HG03135 (cell line): ENCODE measurements around the gene GAP43.

Experiments used
- ATAC-seq: cut with Tn5 transposase; IDR thresholded peaks from one replicate; pipeline ENCODE4 v1.9.1; 2021; ENCODE audit warnings: mild to moderate bottlenecking, moderate library complexity; ENCODE audit not compliant: unreplicated experiment

Gene GAP43

DNA sequence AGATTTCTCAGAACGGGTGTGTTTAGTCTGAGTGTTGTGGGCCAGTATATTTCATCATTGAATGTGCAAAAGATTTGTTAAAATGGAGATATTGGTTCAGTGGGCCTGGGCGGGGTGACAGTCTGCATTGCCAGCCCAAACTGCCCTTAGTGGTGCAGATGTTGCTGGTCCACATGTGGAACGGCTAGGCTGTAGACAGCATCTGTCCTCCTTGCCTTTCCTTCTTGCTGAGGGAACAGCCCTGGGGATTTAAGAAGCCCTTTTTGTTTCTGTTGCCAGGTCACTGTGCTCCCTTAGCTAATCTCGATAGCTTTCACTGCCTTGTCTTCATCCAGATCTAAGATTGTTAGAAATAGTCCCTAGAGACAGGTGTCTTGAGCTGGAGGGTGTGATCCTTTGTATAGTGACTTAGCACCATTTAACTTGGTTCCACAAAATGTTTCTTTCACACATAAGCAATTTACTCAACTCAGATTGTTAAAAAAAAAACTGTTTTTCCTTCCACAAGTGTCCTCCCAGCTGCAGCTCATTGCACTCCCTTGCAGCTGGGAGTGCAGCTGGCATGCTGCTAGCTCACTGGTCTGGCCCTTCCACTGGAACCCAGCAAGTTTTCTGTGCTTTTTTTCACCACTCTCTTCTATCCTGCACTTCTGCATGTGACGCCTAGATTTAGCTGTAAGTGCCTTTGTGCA, 37.5 kb downstream of the GAP43 start:
- ATAC-seq: no peak

DNA sequence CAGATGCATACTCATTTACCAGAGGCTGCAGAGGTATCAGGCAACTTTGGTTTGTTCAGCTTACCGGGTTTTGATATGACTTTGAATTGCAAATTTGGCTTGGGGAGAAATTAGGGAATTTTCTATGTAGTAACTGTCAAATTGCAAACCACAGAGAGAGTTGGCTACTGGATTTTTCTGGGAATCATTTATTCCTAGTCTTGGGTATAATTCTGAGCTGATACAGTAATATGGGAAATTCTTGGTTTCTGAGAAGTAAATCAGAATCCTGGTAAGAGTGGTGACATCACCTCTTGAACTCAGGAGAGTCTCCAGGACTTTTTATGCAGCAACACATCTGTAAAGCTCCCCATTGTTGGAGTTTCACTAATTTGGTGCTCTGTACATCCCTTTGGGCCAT, 39.0 kb downstream of the GAP43 start:
- no peak for ATAC-seq

DNA sequence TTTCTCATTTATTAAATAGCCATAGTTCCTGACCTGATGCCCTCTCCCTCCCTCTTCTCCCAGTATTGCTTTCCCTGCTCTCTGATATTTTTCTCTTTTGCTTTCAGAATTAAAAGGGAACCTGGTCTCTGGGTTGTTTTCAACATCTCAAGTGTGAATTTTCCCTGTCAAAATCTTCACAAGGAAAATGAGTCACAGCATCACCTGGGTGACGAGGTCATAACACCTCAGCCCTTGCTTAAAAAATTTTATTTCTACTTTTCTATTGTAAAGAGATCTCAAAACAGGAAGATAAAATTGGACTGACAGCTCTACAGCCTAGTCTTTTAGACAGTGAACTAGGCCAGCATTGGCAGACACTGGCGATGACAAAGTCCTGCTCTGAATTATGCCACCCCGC, 40.1 kb downstream of the GAP43 start:
- no peak for ATAC-seq

DNA sequence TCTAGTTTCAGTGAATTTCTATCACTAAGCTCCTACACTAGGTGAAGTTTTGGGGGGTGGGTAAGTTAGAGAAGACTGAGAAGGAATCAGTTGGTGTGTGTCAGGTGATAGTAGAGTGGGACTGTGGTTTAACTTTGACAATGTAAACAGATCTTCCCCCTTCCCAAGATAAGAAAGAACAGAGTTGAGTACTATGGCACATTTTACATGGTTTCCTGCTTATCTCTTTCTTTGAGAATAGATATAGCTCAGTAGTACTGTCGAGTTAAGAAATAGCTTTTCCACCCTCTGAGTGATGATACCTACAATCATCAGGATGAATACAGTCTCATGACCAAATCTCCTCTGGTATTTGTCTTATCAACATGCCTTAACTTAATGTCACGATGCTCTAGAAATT, 42.8 kb downstream of the GAP43 start:
- no peak for ATAC-seq

DNA sequence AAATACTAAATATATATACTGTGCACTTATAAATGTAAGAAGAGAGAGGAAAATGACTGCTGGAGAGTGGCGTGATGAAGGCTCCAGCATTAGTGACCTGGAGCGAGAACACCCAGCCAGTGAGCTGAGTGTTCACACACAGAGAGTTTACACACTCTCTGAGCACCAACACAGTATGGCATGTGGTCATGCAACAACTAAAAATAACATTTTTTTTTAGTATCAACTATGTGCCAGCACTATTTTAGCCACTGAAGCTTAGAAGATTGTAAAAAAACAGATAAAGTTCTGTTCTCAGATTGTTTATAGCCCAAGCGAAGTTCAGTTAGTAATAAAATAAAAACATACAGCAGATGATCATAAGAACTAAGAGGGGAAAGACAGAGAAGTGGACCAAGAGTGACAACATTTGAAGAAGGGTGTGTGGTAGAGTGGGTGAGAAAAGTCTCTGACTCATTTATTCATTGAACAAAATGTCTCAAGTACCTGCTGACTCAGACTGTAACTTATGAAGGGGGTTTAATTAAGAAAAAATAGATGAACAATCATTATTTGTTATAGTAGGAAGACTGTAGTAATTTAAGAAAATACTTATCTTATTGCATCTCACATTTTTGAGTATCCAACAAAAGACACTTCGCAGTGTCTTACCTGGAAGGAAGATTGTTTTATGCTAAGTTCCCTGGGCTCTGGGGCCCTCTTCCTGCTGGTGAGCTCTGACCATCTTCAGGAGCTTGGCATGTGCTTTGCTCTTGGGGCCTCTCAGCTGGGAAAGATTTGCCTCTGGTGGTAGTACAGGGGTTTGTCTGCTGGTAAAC, 43.8 kb downstream of the GAP43 start:
- ATAC-seq: peak; percentile 54

DNA sequence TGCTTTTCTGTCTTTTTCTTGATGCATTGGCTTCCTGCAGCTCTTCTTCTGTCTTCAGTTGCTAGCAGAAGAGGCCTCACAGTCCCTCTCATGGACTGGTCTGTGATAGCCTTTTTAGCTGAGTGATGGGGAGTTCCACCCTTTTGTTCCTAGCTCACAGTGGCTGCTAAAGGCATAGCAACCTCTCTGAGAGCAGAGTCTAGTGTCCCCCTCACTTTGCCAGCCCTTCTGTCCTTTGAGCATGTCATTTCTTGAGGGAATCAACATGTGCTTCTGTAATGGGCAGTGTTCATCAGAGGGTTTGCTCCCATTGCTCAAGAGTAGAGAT, 44.4 kb downstream of the GAP43 start:
- ATAC-seq: peak; percentile 26

DNA sequence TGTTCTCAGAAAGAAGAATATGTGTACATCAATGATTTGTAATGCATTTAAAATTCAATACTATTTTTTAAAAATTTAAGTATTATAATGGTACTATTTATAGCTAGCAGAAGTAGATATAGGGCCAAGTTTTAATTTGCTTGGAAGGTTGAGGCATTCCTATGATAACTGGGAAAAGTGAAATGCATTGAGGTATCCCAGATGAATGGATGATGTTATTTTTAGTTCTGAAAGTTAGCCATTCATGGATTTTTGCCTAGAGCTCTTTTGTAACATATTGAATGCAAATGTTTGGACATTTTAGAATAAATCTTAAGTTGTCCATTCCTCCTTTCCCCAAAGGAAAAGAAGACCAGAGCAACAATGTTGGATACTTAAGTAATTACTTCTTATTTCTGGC, 47.6 kb downstream of the GAP43 start:
- no peak for ATAC-seq

DNA sequence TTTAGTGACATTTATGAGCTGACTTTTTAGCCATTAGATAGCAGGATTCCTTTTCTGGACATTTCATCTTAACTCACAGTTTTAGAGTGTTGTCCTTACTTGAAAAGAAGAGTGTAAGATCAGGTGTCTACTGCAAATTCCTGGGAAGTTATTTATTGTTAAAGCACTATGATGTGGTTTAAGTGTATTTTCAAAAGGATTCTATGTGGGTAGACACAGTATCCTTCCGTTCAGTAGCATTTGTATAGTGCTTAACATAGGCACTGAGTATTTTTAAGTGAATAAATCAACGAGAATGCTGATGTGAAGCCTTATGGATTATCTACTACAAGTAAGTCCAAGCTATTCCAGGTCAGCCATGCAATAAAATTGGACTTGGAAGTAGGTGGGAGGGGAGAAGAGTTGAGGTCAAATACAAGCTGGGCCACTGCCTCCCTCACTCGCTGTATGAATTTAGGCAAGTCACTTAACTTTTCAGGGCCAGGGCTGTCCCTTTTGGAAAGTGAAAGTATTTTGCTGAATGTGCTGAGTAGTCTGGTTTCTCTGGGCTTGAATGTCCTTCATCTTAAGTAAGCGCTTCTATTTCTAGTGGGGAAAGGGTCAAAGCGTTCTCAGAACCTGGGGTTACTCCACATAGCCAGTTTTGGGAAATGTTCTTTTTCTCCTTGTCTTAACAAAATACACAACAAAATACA, 48.6 kb downstream of the GAP43 start:
- no peak for ATAC-seq

DNA sequence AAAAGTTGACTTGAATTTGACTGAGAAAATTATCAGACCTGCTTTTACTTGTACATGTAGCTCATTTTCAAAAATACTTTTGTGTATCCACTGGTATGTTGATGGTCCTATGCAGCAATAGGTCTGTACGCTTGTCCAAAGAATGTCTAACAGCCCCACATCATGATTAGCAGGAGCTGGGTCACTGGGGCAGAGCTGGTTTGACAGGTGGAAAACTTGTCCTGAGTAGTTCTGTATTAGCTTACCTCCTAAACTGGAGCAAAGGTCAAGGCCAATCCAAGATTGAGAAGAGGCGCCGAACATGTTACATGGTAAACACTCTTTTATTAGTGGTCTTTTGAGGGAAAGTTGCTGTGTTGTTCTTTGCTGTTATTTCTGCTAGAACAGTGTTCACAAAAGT, 50.6 kb downstream of the GAP43 start:
- no peak for ATAC-seq

DNA sequence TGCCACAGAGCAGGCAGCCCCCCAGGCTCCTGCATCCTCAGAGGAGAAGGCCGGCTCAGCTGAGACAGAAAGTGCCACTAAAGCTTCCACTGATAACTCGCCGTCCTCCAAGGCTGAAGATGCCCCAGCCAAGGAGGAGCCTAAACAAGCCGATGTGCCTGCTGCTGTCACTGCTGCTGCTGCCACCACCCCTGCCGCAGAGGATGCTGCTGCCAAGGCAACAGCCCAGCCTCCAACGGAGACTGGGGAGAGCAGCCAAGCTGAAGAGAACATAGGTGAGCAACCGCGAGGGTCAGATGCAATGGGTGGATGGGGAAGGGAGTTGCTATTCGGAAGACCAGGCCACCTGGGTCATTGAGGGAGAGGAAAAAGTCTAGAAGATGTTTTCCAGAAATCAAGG, 53.0 kb downstream of the GAP43 start:
- no peak for ATAC-seq

DNA sequence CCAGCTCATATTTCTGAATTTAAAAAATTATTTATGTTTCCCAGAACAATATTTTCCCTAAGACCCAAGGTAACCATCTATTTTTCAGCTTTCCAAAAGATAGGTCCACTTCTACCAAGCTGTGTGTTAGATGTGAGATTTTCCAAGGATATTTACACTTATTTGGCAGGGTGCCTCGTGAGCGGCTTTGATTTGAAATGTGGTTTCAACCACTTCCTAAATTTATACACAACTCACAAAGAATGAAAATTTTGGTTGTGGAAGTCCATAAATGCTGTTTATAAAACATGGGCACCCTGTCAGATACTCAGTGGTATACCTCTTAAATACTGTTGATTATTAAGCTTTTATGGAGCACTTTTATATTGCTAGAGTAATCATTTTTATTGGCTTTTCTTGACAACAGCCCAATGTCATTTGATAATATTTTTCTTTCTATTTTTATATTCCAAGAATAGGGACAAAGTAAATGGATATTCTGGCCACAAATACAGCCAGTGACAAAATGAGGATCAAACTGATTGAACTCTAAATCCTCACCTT, 57.6 kb downstream of the GAP43 start:
- no peak for ATAC-seq

DNA sequence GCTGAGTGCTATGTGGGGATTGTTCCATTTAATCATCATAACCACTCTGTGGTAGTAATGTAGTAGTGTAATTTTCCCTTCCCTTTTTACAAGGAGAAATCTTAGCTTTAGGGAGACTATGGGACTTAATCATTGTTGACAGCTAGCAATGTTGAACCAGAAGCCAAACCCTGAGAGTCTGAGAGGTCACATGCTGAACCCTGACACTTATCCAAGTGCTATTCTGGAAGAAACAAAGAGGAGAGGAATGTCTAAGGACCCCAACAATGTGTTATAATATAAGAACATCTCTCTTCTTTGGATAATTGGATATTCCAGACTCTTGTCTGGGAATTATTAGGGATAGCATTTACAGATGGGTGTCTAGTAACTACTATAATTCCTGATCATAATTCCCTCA, 58.4 kb downstream of the GAP43 start:
- no peak for ATAC-seq

DNA sequence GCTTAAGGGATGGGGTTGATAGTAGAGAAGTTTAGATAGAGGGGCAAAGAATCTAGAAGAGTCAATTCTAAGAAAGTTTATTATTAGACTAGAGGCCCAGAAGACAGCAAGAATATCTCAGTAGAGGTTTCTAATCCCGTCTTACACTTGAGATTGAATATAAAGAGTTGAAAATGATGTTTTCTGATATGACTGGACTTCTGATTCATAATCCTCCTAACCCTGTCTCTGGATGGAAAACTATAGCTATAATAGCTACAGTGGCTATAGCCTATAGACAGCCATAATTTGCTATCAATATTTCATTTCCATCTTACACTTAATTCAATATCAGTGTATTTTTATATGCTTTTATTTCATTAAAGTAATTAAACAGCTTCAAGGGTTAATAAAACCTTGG, 60.0 kb downstream of the GAP43 start:
- ATAC-seq: no peak

DNA sequence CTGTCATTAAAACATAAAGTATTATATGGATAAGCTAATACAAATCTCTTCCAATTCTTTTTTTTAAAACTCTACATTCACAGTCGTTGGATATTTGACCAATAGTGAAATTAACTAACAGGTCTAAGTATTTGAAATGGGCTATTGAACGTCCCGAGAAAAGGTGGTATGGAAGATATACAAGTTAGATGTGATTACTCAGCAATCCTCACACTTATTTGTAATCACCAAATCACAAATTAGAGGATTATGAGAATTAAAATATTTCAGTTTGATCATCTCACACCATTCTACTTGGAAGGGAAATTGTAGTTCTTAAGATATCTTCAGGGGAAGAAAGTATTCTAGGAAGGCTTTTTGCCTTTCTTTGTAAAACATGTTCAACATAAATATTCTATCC, 60.5 kb downstream of the GAP43 start:
- ATAC-seq: no peak

DNA sequence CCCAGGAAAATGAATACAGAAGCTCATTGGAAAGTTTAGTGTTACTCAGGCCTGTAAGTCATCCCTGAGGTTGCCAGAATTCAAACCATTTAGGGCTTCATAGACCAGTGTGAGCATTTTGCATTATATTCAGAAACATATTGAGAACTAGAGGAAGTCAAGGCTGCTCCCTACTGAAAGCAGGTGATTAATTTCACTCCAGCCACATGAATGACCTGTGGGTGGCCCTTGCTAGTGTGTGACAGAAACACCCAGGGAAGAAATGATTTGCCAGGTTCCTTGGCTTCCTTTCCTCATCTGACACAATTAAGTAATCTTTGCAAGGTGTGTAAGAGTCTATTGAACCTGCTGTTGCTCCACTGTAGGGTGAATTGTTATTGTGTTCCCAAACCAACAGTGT, 61.8 kb downstream of the GAP43 start:
- ATAC-seq: no peak

DNA sequence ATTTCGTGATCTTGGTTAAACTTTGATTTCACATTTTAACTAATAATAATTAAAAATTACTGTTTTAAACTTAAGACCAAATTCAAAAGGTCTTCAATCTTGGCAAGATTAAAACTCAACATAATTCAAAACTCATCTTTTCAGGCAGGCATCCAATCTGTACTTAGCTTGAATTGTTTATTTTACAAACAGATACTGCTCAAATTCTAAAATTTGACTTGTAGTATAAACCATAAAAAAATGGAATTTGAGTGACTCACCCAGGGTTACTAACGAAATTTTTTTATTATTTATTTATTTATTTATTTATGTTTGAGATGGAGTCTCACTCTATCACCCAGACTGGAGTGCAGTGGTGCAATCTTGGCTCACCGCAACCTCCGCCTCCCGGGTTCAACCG, 64.4 kb downstream of the GAP43 start:
- no peak for ATAC-seq

DNA sequence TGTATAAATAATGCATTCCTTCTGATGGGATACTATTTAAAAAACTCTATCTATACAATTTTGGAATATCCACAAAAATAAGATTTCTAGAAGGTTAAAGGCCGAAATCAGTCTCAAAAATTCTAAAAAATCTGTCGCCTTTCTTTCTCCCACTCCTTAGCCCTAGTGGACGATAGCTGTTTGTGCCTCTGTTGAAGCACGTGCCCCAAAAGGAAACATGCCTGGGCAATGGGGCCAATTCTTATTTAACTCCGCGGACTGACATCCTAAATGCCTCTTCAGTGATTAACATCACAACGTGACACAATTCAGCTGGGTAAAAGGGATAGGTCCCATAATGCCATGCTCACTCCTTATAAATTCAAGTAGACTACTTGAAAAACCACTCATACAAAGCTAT, 65.1 kb downstream of the GAP43 start:
- no peak for ATAC-seq

DNA sequence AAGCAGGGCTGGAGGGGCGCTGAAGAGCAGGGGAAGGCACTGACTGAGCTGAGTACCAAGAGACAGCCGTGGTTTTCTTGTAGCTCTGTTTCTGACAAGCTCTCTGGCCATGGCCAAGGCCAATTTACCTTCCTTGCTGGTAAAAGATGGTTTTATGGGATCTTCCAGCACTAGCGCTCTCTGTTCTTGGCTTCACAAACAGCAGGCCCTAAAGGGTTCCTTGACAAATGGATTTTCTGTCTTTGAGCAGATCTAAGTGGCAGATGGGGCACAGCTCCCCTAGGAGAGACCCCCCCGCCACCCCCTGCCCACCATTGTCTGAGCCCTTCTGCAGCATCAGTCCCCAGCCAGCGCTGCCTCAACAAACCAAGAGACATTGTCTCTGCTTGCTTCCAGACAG, 66.6 kb downstream of the GAP43 start:
- no peak for ATAC-seq

DNA sequence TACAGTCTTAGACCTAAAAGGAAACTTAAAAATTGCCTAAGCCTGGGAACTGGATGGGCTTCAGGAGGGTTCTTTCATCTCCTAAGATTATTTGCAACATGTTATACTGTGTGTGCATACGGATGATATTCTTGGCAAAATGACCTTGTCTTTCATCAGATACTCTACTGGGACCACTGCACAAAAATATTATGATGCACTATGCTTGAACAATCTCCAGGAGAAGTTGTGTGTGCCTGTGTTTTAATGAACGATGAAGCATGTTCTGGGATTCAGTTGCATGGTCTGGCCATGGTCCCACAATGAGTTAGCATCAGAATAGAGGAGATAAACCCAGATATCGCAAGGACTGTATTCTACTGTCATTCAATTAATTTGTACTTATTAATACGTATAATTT, 68.7 kb downstream of the GAP43 start:
- ATAC-seq: no peak

DNA sequence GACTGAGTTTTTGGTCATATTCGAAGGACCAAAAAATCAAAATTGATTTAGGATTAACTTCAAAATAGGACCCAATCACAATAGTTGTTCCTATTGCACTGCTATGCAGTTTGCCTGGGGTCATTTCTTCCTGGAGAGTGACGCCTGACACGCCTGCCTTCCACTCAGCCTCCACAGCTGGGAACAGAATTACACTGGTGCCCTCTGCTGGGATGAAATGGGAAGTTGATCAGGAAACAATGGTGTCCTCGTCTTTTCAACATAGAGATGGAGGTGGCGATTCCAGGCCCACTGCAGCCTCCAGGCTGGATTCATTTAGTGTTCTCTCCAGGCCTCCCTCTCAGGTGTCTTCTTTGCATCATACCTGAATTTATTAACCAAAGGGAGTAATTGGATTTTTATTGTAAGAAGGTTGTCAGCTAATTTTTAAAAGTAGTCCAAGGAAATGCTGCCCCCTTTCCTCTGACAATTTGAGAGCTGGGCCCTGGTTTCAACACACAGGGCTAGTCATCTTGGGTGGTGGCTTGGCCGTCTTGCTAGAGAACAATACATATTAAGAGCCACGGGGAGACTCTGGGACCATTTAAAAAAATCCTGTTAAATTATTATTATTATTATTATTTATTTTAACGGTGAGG, 69.7 kb downstream of the GAP43 start:
- peak; percentile 92 for ATAC-seq

DNA sequence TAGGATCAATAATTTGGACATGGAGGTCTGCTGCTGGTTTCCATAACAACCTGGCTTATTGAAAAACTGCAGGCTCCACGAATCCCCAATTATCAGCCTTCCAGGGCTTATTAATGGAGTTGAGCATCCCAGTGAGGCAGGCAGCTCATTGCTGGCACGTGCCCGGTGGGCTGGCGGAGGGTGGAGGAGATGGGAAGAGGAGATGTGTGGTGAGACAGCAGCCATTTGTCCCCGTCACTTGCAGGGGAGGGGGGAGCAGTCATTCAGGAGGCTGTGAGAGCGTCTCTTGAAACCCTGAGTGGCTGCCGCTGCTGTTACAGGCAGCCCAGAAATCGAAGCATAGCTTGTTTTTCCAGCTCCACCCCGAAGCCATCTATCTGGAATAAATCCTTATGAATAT, 70.6 kb downstream of the GAP43 start:
- no peak for ATAC-seq
